CD14-positive monocyte (primary cell): ENCODE results near the gene ISLR. TPM values are rescaled to one million over a fixed set of nuclear protein-coding genes. Genes with fewer than 3 reads are reported as not detected.

Experiments
- DNase-seq, 3 donors: peaks; one replicate each; pipeline ENCODE4 v3.0.0-alpha.2; 2011 to 2022
- H2AFZ ChIP-seq: 2 replicates; pipeline ENCODE4 v1.6.0; 2012; ENCODE audit warnings: mild to moderate bottlenecking, low read depth, low read length, inconsistent platforms; ENCODE audit not compliant: insufficient read depth, poor library complexity, severe bottlenecking
- H3K27ac ChIP-seq, 2 donors: 1 replicate in 1 of 2; 2 replicates in 1 of 2; pipeline ENCODE4 v1.5.1; 2012 to 2013; ENCODE audit warnings: low read length in 2 of 2, control low read depth in 1 of 2, inconsistent platforms in 1 of 2, low read depth in 1 of 2, mild to moderate bottlenecking in 1 of 2
- H3K27me3 ChIP-seq, 2 donors: one replicate each; pipeline versions ENCODE4 v1.6.0 to v1.6.1; 2011 to 2013; ENCODE audit warnings: low read length in 2 of 2; ENCODE audit not compliant: control insufficient read depth in 2 of 2, insufficient read depth in 2 of 2
- H3K36me3 ChIP-seq, 2 donors: replicated peaks in 1 of 2; 1 replicate in 1 of 2; 2 replicates in 1 of 2; pipeline versions ENCODE4 v1.5.1 to v1.6.1; 2012 to 2013; ENCODE audit warnings: low read length in 2 of 2, control low read depth in 1 of 2, inconsistent platforms in 1 of 2, mild to moderate bottlenecking in 1 of 2; ENCODE audit not compliant: insufficient read depth in 2 of 2, control insufficient read depth in 1 of 2
- H3K4me1 ChIP-seq, 2 donors: 1 replicate in 1 of 2; 2 replicates in 1 of 2; pipeline versions ENCODE4 v1.5.1 to v1.6.1; 2012 to 2013; ENCODE audit warnings: low read length in 2 of 2, control low read depth in 1 of 2, inconsistent platforms in 1 of 2, mild to moderate bottlenecking in 1 of 2, moderate library complexity in 1 of 2; ENCODE audit not compliant: insufficient read depth in 2 of 2, control insufficient read depth in 1 of 2
- H3K4me2 ChIP-seq: replicated peaks from 2 replicates; pipeline ENCODE3; 2012; ENCODE audit warnings: low read length, moderate library complexity, mild to moderate bottlenecking; ENCODE audit not compliant: poor library complexity, severe bottlenecking; ENCODE audit errors: extremely low read depth
- H3K4me3 ChIP-seq, 3 experiments: fragments of 200-600 bp in 1 of 3; sonication (generic) in 1 of 3; replicated peaks in 1 of 3; 1 replicate in 2 of 3; 2 replicates in 1 of 3; pipeline ENCODE4 v1.5.1; 2011 to 2013; ENCODE audit warnings: low read length in 3 of 3, mild to moderate bottlenecking in 3 of 3, control low read depth in 2 of 3, low read depth in 2 of 3, inconsistent platforms in 1 of 3, moderate library complexity in 1 of 3
- H3K79me2 ChIP-seq: 2 replicates; pipeline ENCODE4 v1.6.0; 2012; ENCODE audit warnings: mild to moderate bottlenecking, control low read depth, inconsistent platforms, low read length, moderate library complexity; ENCODE audit not compliant: insufficient read depth
- H3K9ac ChIP-seq: 2 replicates; pipeline ENCODE4 v1.6.0; 2017; ENCODE audit warnings: low read length, mild to moderate bottlenecking; ENCODE audit not compliant: insufficient read depth, poor library complexity, severe bottlenecking
- H3K9me3 ChIP-seq, 2 donors: replicated peaks in 1 of 2; 1 replicate in 1 of 2; 2 replicates in 1 of 2; pipeline versions ENCODE4 v1.5.1 to v1.6.1; 2012 to 2013; ENCODE audit warnings: low read length in 2 of 2, control low read depth in 1 of 2; ENCODE audit not compliant: control insufficient read depth in 1 of 2, insufficient read depth in 1 of 2
- H4K20me1 ChIP-seq: 2 replicates; pipeline ENCODE4 v1.6.0; 2012; ENCODE audit warnings: mild to moderate bottlenecking, low read length, control low read depth, moderate library complexity; ENCODE audit not compliant: insufficient read depth
- H3K27ac Mint-ChIP-seq, 7 donors: one replicate each; pipeline ENCODE4 v1.8.0; 2020; ENCODE audit warnings: mild to moderate bottlenecking in 7 of 7, mixed read lengths in 7 of 7, moderate library complexity in 6 of 7, inconsistent platforms in 2 of 7
- H3K27me3 Mint-ChIP-seq, 3 donors: one replicate each; pipeline ENCODE4 v1.8.0; 2021 to 2022; ENCODE audit warnings: low read depth in 3 of 3, mild to moderate bottlenecking in 3 of 3, mixed read lengths in 3 of 3, moderate library complexity in 3 of 3, inconsistent platforms in 1 of 3
- H3K36me3 Mint-ChIP-seq, 2 donors: one replicate each; pipeline ENCODE4 v1.8.0; 2020; ENCODE audit warnings: mixed read lengths in 2 of 2, inconsistent platforms in 1 of 2, mild to moderate bottlenecking in 1 of 2
- H3K4me1 Mint-ChIP-seq: one replicate; pipeline ENCODE4 v1.8.0; 2020; ENCODE audit warnings: mild to moderate bottlenecking, mixed read lengths
- H3K4me3 Mint-ChIP-seq, 2 donors: one replicate each; pipeline ENCODE4 v1.8.0; 2020; ENCODE audit warnings: mild to moderate bottlenecking in 2 of 2, mixed read lengths in 2 of 2, moderate library complexity in 1 of 2
- H3K9me3 Mint-ChIP-seq, 7 donors: one replicate each; pipeline ENCODE4 v1.8.0; 2020 to 2022; ENCODE audit warnings: mixed read lengths in 7 of 7, mild to moderate bottlenecking in 6 of 7, moderate library complexity in 6 of 7, inconsistent platforms in 2 of 7
- WGBS: methylation state at CpG from one replicate; pipeline ENCODE4 v1.1.5; 2013; ENCODE audit warnings: missing lambda C conversion rate; ENCODE audit not compliant: insufficient coverage; 5-methylcytosine and 5-hydroxymethylcytosine counted together
- intact Hi-C, 2 donors: fragments of 100-400 bp; cut with micrococcal nuclease; formaldehyde crosslinking; loops; one replicate each; pipeline versions ENCODE4 v1.15.0 to v1.15.1; 2023
- polyA plus RNA-seq, 3 donors: library from polyadenylated mRNA; depleted of rRNA in 1 of 3; unstranded in 2 of 3; stranded (reverse) in 1 of 3; fragments of 300-500 nt in 2 of 3; fragments of >200 nt in 1 of 3; fragmentation: Illumina TruSeq in 2 of 3; gene quantifications; 1 replicate in 2 of 3; 2 replicates in 1 of 3; pipeline ENCODE4 v1.2.3, GENCODE V29; 2012 to 2021
- TF ChIP-seq, protein P1 (sequence below): fragments of 200-600 bp; IDR thresholded peaks from one replicate; pipeline ENCODE4 v1.8.0; 2022; ENCODE audit warnings: antibody characterized with exemption, mild to moderate bottlenecking

The ISLR gene
- polyA plus RNA-seq, 3 donors, result not detected

DNA sequence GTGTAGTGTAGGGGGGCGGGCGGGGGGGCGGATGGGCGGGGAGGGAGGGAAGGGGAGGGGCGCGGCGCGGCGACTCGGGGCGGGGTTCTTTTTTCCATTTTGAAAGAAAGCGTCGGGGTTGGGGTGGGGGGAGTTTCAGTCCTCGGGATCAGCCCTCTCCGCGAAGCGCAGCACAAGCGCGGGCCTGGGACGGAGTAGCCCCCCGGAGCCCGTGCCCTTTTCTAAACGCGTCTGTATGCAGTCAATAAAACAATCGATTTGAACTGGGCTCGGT, 37.0 kb upstream of the ISLR start:
- Mint-ChIP-seq H3K4me1 (peaks cover 17% of the 10 kb centered on the region), H3K9me3 (peaks cover 0 to 20% (median 8%) of the 10 kb centered on the region in 7 donors), H3K27ac (no peak overlapping the region), H3K36me3 (peaks cover 4 to 6% of the 10 kb centered on the region in 2 donors), H3K27me3 (peaks cover 79 to 90% (median 81%) of the 10 kb centered on the region in 3 donors), H3K4me3 (peak overlapping the region; percentile 57 to 77)
- TF ChIP-seq, protein P1, sequence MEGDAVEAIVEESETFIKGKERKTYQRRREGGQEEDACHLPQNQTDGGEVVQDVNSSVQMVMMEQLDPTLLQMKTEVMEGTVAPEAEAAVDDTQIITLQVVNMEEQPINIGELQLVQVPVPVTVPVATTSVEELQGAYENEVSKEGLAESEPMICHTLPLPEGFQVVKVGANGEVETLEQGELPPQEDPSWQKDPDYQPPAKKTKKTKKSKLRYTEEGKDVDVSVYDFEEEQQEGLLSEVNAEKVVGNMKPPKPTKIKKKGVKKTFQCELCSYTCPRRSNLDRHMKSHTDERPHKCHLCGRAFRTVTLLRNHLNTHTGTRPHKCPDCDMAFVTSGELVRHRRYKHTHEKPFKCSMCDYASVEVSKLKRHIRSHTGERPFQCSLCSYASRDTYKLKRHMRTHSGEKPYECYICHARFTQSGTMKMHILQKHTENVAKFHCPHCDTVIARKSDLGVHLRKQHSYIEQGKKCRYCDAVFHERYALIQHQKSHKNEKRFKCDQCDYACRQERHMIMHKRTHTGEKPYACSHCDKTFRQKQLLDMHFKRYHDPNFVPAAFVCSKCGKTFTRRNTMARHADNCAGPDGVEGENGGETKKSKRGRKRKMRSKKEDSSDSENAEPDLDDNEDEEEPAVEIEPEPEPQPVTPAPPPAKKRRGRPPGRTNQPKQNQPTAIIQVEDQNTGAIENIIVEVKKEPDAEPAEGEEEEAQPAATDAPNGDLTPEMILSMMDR, result no peak
- H3K36me3 ChIP-seq, result no peaks in the 10 kb centered on the region
- H3K4me3 ChIP-seq, result peak overlapping the region in 1 of 3 experiments; percentile 36
- H3K4me2 ChIP-seq, result no peak overlapping the region
- H3K79me2 ChIP-seq, result no peaks in the 10 kb centered on the region
- H3K4me1 ChIP-seq, result peaks cover 5 to 8% of the 10 kb centered on the region in 2 donors
- intact Hi-C loops, result no loop called here
- H3K27ac ChIP-seq, result no peak overlapping the region
- H3K9ac ChIP-seq, result no peak overlapping the region
- H2AFZ ChIP-seq, result no peak overlapping the region
- no peaks in the 10 kb centered on the region for H4K20me1 ChIP-seq
- peaks cover 53 to 95% of the 10 kb centered on the region in 2 donors for H3K27me3 ChIP-seq
- WGBS, result 0% methylated on average over 14 of the region's 26 CpGs
- H3K9me3 ChIP-seq, result peaks cover 0 to 13% of the 10 kb centered on the region in 2 donors
- DNase-seq, result no peak

DNA sequence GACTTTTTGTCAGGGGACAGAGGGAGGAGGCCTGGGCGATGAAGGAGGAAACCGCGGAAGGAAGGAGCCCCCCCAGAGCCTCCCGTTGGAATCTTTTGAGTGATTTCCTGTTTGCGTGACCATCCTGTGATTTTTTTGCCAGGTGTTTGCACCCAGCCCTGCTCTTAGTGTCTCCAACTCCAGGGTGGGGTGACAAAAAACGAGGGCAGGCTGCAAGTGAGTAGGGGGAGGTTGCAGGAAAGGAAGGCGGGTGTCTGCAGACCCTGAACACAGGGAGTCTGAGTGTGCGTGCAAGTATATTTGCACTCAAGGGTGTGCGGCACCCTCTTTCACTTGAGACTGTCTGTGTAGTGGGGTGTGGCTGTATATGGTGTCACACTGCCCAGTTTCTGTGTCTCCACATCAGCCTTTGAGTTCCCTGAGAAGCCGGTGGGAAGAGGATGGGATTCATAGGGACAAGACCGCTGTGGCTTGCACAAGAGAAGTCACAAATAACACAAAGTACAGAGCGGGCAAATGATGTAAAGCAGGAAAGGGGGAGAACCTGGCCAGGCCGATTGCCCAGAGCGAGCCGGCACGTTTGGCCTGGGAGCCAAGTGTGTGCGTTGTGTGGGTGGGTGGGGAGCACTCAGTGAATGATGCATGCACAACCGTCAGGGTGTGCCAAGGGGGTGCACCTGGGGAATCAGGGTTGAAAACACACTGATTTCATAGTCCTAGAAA, 36.5 kb upstream of the ISLR start:
- Mint-ChIP-seq H3K27me3 (peaks cover 76 to 90% (median 76%) of the 10 kb centered on the region in 3 donors), H3K4me1 (peaks cover 17% of the 10 kb centered on the region), H3K4me3 (peak overlapping the region; percentile 57 to 77), H3K36me3 (peaks cover 4 to 6% of the 10 kb centered on the region in 2 donors), H3K27ac (no peak overlapping the region), H3K9me3 (peaks cover 0 to 20% (median 8%) of the 10 kb centered on the region in 7 donors)
- 13% methylated on average over 16 of the region's 18 CpGs for WGBS
- no peak for DNase-seq
- H3K36me3 ChIP-seq, result no peaks in the 10 kb centered on the region
- peaks cover 49 to 90% of the 10 kb centered on the region in 2 donors for H3K27me3 ChIP-seq
- H3K4me2 ChIP-seq, result no peak overlapping the region
- no peaks in the 10 kb centered on the region for H3K79me2 ChIP-seq
- no peak overlapping the region for H2AFZ ChIP-seq
- peaks cover 5 to 8% of the 10 kb centered on the region in 2 donors for H3K4me1 ChIP-seq
- TF ChIP-seq, protein P1, result no peak
- no peak overlapping the region for H3K27ac ChIP-seq
- peak overlapping the region in 1 of 3 experiments; percentile 36 for H3K4me3 ChIP-seq
- peaks cover 0 to 13% of the 10 kb centered on the region in 2 donors for H3K9me3 ChIP-seq
- intact Hi-C loops, result no loop called here
- H4K20me1 ChIP-seq, result no peaks in the 10 kb centered on the region
- H3K9ac ChIP-seq, result no peak overlapping the region
